NCI-H345 treated with DMSO at 0.1 percent for 48 hours (cell line): ENCODE results near the gene MCHR2.
"Not testable (repeated sequence)": the region's sequence is repeated elsewhere in the genome, so short reads cannot be mapped to it uniquely, and the experiment has no call there.

Source experiments
- DNase-seq: peaks from one replicate; lab custom pipeline; 2025; ENCODE audit not compliant: unreplicated experiment; lab: John Stamatoyannopoulos, UW

MCHR2 gene

GRCh38 chr6:99993533-99994251, at the start of gene MCHR2:
TSS of gene MCHR2 (minus strand) at chr6:99994223. CDS start at chr6:99956147, 38,076 bp downstream.
- no peak for DNase-seq

- not testable (repeated sequence) for DNase-seq
Measured at GRCh38 chr6:100038546-100038945, 44.5 kb upstream of the MCHR2 start.

- no peak for DNase-seq
Measured at GRCh38 chr6:100035873-100036653, 42.0 kb upstream of the MCHR2 start.

DNA sequence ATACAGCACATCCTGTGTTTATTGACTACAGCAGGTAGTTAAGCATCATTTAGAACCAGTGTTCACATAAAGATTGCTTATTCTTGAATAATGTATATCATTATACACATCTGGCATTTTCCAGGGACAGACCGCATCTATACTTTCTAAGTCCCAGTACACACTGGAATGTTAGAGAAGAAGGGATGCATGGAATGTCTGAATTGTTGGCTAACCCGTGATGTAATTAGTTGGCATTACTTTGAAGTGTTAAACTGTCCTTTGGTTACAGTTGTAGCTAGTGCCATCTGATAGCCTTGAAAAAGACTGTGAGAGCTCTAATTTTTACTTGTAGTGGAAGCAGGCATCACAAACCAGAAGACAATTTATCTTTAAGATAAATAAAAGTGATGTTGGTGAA, 29.8 kb upstream of the MCHR2 start:
- no peak for DNase-seq

DNA sequence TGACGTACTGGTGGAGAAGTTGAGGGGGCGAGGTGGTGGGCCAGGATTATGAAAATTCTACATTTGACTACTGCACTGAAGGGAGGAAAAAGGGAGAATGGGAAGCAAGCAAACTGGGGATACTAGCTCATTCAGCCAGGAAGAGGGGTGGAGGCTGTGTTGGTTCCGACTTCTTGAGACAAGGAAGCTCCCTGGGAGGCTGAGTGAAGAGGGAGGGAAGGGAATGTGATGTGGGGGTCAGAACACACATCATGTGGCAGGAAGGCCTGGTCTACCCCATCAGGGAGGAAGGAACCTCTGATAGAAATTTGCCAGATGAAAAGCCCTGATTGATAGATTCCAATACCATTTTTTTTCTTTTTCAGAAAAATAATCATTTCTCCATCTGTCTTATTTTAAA, 28.8 kb upstream of the MCHR2 start:
- no peak for DNase-seq

DNA sequence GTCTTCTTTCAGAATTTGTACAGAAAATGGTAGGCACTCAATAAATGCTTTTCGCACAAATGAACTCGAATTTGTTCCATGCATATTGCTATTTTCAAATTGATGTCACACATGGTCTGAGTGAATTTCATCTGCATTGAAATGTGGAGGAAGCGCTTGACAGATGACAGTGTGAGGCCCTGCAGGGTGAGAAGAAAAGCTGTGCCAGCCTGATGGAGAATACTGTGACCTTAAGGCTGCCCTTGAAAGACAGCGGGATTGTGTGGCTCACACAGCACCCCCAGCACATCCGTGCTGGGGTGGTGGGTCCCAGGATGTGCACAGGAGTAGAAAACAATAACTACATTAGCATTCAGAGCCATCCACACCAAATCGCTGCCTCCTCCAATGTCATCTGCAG, 14.8 kb upstream of the MCHR2 start:
- DNase-seq, result no peak

- peak; percentile 64 for DNase-seq
Measured at GRCh38 chr6:100001915-100002388, 7.9 kb upstream of the MCHR2 start.

GRCh38 chr6:99997141-99997540, 3.1 kb upstream of the MCHR2 start:
- DNase-seq, result no peak

GRCh38 chr6:99995916-99996315, 1.9 kb upstream of the MCHR2 start:
- no peak for DNase-seq

DNA sequence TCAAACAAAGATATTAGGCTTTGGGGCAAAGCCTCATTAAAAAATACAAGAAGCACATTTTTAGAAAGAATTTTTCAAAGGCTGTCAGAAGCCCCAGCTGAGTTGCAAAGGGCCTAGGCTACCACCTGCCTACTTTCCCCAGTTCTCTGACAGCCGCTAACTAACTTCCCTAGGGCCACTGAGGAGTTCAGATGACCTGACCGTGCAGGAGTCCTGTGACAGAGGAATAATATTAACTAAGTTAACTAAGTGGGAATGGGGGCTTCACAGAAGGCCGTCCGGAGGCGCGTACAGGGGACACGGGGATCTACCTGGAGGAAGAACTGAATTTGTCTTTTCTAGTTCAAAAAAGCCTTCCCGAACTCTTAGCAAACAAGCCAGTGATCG, 884 bp downstream of the MCHR2 start:
- DNase-seq, result no peak

GRCh38 chr6:99991955-99992354, 2.1 kb downstream of the MCHR2 start:
- DNase-seq, result no peak

GRCh38 chr6:99980741-99981140, 13.3 kb downstream of the MCHR2 start:
- no peak for DNase-seq

DNA sequence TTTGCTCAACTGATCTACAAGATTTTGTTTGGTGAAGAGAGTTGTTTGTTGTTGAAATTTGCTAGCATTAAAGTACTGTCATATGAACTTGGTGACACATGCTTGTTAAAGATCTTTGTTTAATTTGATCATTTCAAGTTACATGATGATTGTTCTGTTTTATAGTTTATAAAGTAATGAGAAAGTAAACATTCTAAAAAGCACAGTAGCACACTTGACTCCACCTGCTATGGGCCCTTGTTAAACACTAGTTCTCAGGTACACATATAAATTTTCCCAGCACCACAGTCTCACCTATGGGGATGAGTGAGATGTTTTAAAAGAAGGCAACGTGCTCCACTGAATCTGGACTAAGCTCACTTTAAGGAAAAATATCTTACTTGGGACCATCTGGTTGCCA, 14.1 kb downstream of the MCHR2 start:
- peak; percentile 10 for DNase-seq

DNA sequence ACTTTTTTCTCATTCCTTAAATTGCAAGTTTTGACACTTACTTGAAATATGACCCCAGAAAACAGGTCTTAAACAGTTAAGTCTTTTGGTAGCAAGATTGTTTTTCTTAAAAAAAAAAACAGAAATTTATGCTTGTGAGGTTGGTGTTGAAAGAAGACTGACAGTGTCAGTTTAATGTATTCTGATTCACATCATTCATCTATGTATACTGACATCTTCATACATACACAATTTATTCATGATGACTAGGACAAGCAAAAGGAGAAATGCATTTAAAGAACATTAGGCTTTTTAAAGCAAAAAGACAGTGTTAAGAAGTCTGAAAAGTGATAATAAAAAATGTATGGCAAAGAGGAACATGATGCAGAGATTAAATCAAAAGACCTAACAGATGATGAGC, 27.0 kb downstream of the MCHR2 start:
- DNase-seq, result no peak

DNA sequence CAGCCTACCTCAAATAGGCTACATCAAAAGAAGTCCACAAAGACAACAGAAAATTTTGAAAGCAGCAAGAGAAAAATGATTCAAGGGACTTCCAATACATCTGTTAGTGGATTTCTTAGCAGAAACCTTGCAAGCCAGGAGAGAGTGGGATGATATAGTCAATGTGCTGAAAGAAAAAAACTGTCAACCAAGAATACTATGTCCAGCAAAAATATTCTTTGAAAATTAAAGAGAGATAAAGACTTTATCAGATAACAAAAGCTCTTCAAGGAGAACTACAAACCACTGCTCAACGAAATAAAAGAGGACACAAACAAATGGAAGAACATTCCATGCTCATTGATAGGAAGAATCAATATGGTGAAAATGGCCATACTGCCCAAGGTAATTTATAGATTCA, 34.0 kb downstream of the MCHR2 start:
- no peak for DNase-seq

DNA sequence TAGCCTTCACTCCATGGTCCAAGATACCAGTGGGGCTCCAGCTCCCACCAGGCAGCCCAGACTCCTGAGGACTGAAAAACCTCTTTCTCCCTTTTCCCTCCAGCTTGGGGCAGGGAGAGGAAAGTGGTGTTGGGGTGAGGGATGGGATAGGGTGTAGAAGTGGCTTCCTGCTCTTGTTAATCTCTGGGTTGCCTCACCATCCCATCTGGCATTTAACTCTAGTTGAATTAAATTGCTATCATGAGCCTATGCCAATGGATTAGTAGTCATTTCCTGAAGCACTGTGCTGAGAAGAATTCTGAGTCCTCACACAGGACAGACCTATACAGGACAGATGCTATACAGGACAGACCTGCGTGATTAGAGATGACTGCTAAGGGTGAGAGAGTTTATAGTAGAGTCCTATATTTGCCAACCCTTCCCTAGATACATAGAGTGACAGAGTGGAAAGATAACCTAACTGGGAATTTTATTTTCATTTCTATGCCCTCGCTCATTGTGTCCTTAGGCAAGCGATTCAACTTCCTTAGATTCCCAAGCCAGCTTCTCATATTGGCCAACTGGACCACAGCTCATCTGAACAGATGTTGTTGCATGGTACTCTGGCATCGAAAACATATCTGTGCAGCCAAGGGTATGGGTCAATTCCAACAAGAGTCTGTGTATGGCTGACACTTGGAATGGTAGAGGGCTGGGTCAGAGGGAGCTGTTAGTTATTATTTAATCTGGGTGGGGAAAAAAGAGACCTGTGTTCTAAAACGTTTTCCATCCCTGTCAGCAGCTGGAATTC, 42.8 kb downstream of the MCHR2 start:
- DNase-seq, result no peak

GRCh38 chr6:99946005-99946404, 48.0 kb downstream of the MCHR2 start:
- no peak for DNase-seq

GRCh38 chr6:99943846-99944245, 50.2 kb downstream of the MCHR2 start:
- DNase-seq, result no peak

GRCh38 chr6:99940582-99940981, 53.4 kb downstream of the MCHR2 start:
- no peak for DNase-seq

- no peak for DNase-seq
Measured at GRCh38 chr6:99933129-99933528, 60.9 kb downstream of the MCHR2 start.

DNA sequence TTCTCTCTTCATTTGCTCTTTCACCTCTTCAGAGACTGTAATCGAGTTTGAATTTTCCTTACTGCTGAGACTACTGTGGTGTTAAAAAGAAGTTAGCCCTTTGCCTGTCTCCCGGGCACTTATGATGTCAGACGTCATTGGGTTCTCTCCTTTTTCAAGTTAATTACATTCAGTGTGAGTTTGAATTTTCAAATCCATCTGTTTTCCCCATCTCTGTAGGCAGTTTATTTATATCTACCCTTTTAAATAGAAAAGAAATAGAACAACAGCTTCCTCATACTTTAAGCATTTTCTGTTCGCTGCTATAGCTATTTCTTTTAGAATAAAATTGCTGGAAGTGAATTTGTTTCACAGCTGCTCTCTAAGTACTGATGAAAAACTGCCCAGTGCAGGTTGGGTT, 81.4 kb downstream of the MCHR2 start:
- DNase-seq, result no peak
